ENCODE measurements around the gene DMAC2. TPM values are rescaled to one million over a fixed set of nuclear protein-coding genes. Genes with fewer than 3 reads are reported as not detected.
A peak's percentile ranks its signal among the peaks of the same experiment; 100 is the strongest.
"Not testable (repeated sequence)": the region's sequence is repeated elsewhere in the genome, so short reads cannot be mapped to it uniquely, and the experiment has no call there.

Gene DMAC2
- 100 to 1,000 TPM in 1 of 4 donors, 10 to 100 TPM in 3; 67.8 to 122 (median 90.5) TPM for polyA plus RNA-seq
- long read RNA-seq, donor 1, transcript DMAC2-201 (6 exons, 1,692 nt) = major isoform, 31 of 55 reads
- long read RNA-seq, donor 1, transcript DMAC2-208 (5 exons, 979 nt) = minor isoform, 8 of 55 reads
- long read RNA-seq, donor 1, partial matches to known transcripts = 10 of 55 reads
- long read RNA-seq, donor 1, other reads (novel, unspliced or antisense) = 0 of 55 reads
- long read RNA-seq, donor 2, transcript DMAC2-201 (6 exons, 1,692 nt) = major isoform, 9 of 10 reads
- long read RNA-seq, donor 2, partial matches to known transcripts = 0 of 10 reads
- long read RNA-seq, donor 2, other reads (novel, unspliced or antisense) = 0 of 10 reads
- long read RNA-seq, donor 3, transcript DMAC2-201 (6 exons, 1,692 nt) = major isoform, 8 of 225 reads
- long read RNA-seq, donor 3, partial matches to known transcripts = 204 of 225 reads
- long read RNA-seq, donor 3, other reads (novel, unspliced or antisense) = 6 of 225 reads
- long read RNA-seq, donor 4 = 0 reads
- long read RNA-seq, donor 5, partial matches to known transcripts = 0 of 5 reads
- long read RNA-seq, donor 5, other reads (novel, unspliced or antisense) = 0 of 5 reads
- long read RNA-seq, donor 6, transcript DMAC2-201 (6 exons, 1,692 nt) = major isoform, 15 of 21 reads
- long read RNA-seq, donor 6, partial matches to known transcripts = 0 of 21 reads
- long read RNA-seq, donor 6, other reads (novel, unspliced or antisense) = 0 of 21 reads
- long read RNA-seq, donor 7, transcript DMAC2-201 (6 exons, 1,692 nt) = major isoform, 32 of 53 reads
- long read RNA-seq, donor 7, partial matches to known transcripts = 16 of 53 reads
- long read RNA-seq, donor 7, other reads (novel, unspliced or antisense) = 0 of 53 reads
- long read RNA-seq, donor 8, partial matches to known transcripts = 0 of 2 reads
- long read RNA-seq, donor 8, other reads (novel, unspliced or antisense) = 0 of 2 reads
- long read RNA-seq, donor 9, partial matches to known transcripts = 0 of 6 reads
- long read RNA-seq, donor 9, other reads (novel, unspliced or antisense) = 0 of 6 reads
- long read RNA-seq, donor 10, transcript DMAC2-201 (6 exons, 1,692 nt) = major isoform, 15 of 21 reads
- long read RNA-seq, donor 10, partial matches to known transcripts = 0 of 21 reads
- long read RNA-seq, donor 10, other reads (novel, unspliced or antisense) = 0 of 21 reads

- no peak for FAIRE-seq
- Histone ChIP-seq H3K9me3 (ENCODE audit: control insufficient read depth in 2 of 2, insufficient read depth in 1 of 2, low read depth in 1 of 2, low read length in 1 of 2) (no peaks in the 10 kb centered on the region), H3K27me3 (ENCODE audit: control insufficient read depth in 3 of 3, insufficient read depth in 3 of 3, low read length in 3 of 3) (no peaks in the 10 kb centered on the region), H3K27ac (ENCODE audit: low read depth in 1 of 3, low read length in 2 of 3) (peak within 1 kb of the TSS; percentile 93 to 98 (median 94)), H3K36me3 (ENCODE audit: control insufficient read depth in 3 of 3, insufficient read depth in 2 of 3, low read depth in 1 of 3, low read length in 3 of 3) (peaks cover 0 to 23% (median 3%) of the 10 kb centered on the region in 3 donors), H3K4me3 (ENCODE audit: low read depth in 1 of 3, low read length in 3 of 3) (peak within 1 kb of the TSS; percentile 32 to 86 (median 78)), H3K4me1 (ENCODE audit: control insufficient read depth in 3 of 3, insufficient read depth in 2 of 3, low read depth in 1 of 3, low read length in 2 of 3) (peaks cover 3 to 71% (median 9%) of the 10 kb centered on the region in 3 donors)
- DNase-seq = peak; percentile 99 to 100
- 0 to 1% (median 0%) methylated on average over 40 of the region's 40 CpGs for WGBS, 3 donors
Measured at GRCh38 chr19:41439441-41440222, at the start of gene DMAC2. TSS of gene DMAC2 (minus strand) at chr19:41439912. CDS start at chr19:41439899, 13 bp downstream.

DNA sequence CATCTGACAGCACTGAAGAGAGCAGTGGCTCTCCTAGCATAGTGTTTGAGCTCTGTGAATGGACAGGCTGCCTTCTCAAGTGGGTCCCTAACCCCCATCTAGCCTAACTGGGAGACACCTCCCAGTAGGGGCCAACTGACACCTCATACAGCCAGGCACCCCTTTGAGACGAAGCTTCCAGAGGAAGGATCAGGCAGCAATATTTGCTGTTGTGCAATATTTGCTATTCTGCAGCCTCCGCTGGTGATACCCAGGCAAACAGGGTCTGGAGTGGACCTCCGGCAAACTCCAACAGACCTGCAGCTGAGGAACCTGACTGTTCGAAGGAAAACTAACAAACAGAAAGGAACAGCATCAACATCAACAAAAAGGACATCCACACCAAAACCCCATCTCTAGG lies 47.2 kb upstream of the DMAC2 start:
- H3K9me3 ChIP-seq (ENCODE audit: control insufficient read depth in 2 of 2, insufficient read depth in 1 of 2, low read depth in 1 of 2, low read length in 1 of 2); H3K4me1 ChIP-seq (ENCODE audit: control insufficient read depth in 3 of 3, insufficient read depth in 2 of 3, low read depth in 1 of 3, low read length in 2 of 3); H3K27me3 ChIP-seq (ENCODE audit: control insufficient read depth in 3 of 3, insufficient read depth in 3 of 3, low read length in 3 of 3); DNase-seq; H3K36me3 ChIP-seq (ENCODE audit: control insufficient read depth in 3 of 3, insufficient read depth in 2 of 3, low read depth in 1 of 3, low read length in 3 of 3); H3K27ac ChIP-seq (ENCODE audit: low read depth in 1 of 3, low read length in 2 of 3); FAIRE-seq; H3K4me3 ChIP-seq (ENCODE audit: low read depth in 1 of 3, low read length in 3 of 3): not testable (repeated sequence)
- WGBS, 3 donors = 80 to 87% (median 81%) methylated on average over 4 of the region's 4 CpGs

- no peaks in the 10 kb centered on the region for H3K36me3 ChIP-seq (ENCODE audit: control insufficient read depth in 3 of 3, insufficient read depth in 2 of 3, low read depth in 1 of 3, low read length in 3 of 3)
- no peaks in the 10 kb centered on the region for H3K4me1 ChIP-seq (ENCODE audit: control insufficient read depth in 3 of 3, insufficient read depth in 2 of 3, low read depth in 1 of 3, low read length in 2 of 3)
- H3K27me3 ChIP-seq (ENCODE audit: control insufficient read depth in 3 of 3, insufficient read depth in 3 of 3, low read length in 3 of 3) = peaks cover 0 to 7% (median 0%) of the 10 kb centered on the region in 3 donors
- H3K27ac ChIP-seq (ENCODE audit: low read depth in 1 of 3, low read length in 2 of 3) = no peak overlapping the region
- no peak overlapping the region for H3K4me3 ChIP-seq (ENCODE audit: low read depth in 1 of 3, low read length in 3 of 3)
- H3K9me3 ChIP-seq (ENCODE audit: control insufficient read depth in 2 of 2, insufficient read depth in 1 of 2, low read depth in 1 of 2, low read length in 1 of 2) = peaks cover 0 to 8% of the 10 kb centered on the region in 2 donors
- FAIRE-seq (no peak), DNase-seq (no peak)
- 66 to 83% (median 80%) methylated on average over 4 of the region's 4 CpGs for WGBS, 3 donors
Measured at GRCh38 chr19:41484822-41485221, 45.1 kb upstream of the DMAC2 start.

GRCh38 chr19:41480336-41480735 lies 40.6 kb upstream of the DMAC2 start:
- no peaks in the 10 kb centered on the region for H3K36me3 ChIP-seq (ENCODE audit: control insufficient read depth in 3 of 3, insufficient read depth in 2 of 3, low read depth in 1 of 3, low read length in 3 of 3)
- H3K4me3 ChIP-seq (ENCODE audit: low read depth in 1 of 3, low read length in 3 of 3) = no peak overlapping the region
- no peaks in the 10 kb centered on the region for H3K4me1 ChIP-seq (ENCODE audit: control insufficient read depth in 3 of 3, insufficient read depth in 2 of 3, low read depth in 1 of 3, low read length in 2 of 3)
- H3K9me3 ChIP-seq (ENCODE audit: control insufficient read depth in 2 of 2, insufficient read depth in 1 of 2, low read depth in 1 of 2, low read length in 1 of 2) = no peaks in the 10 kb centered on the region
- no peak for FAIRE-seq
- DNase-seq = no peak
- WGBS, 3 donors = 79 to 87% (median 79%) methylated on average over 11 to 12 of the region's 12 CpGs
- H3K27ac ChIP-seq (ENCODE audit: low read depth in 1 of 3, low read length in 2 of 3) = peak overlapping the region in 1 of 3 donors; percentile 47
- H3K27me3 ChIP-seq (ENCODE audit: control insufficient read depth in 3 of 3, insufficient read depth in 3 of 3, low read length in 3 of 3) = peaks cover 0 to 2% (median 0%) of the 10 kb centered on the region in 3 donors

GRCh38 chr19:41479757-41480191 lies 40.1 kb upstream of the DMAC2 start:
- DNase-seq (no peak), FAIRE-seq (no peak)
- Histone ChIP-seq H3K27me3 (ENCODE audit: control insufficient read depth in 3 of 3, insufficient read depth in 3 of 3, low read length in 3 of 3) (peaks cover 0 to 2% (median 0%) of the 10 kb centered on the region in 3 donors), H3K9me3 (ENCODE audit: control insufficient read depth in 2 of 2, insufficient read depth in 1 of 2, low read depth in 1 of 2, low read length in 1 of 2) (no peaks in the 10 kb centered on the region), H3K36me3 (ENCODE audit: control insufficient read depth in 3 of 3, insufficient read depth in 2 of 3, low read depth in 1 of 3, low read length in 3 of 3) (no peaks in the 10 kb centered on the region), H3K4me3 (ENCODE audit: low read depth in 1 of 3, low read length in 3 of 3) (no peak overlapping the region), H3K4me1 (ENCODE audit: control insufficient read depth in 3 of 3, insufficient read depth in 2 of 3, low read depth in 1 of 3, low read length in 2 of 3) (no peaks in the 10 kb centered on the region), H3K27ac (ENCODE audit: low read depth in 1 of 3, low read length in 2 of 3) (peak overlapping the region in 1 of 3 donors; percentile 47)
- WGBS, 3 donors = 66 to 71% (median 66%) methylated on average over 8 of the region's 8 CpGs

DNA sequence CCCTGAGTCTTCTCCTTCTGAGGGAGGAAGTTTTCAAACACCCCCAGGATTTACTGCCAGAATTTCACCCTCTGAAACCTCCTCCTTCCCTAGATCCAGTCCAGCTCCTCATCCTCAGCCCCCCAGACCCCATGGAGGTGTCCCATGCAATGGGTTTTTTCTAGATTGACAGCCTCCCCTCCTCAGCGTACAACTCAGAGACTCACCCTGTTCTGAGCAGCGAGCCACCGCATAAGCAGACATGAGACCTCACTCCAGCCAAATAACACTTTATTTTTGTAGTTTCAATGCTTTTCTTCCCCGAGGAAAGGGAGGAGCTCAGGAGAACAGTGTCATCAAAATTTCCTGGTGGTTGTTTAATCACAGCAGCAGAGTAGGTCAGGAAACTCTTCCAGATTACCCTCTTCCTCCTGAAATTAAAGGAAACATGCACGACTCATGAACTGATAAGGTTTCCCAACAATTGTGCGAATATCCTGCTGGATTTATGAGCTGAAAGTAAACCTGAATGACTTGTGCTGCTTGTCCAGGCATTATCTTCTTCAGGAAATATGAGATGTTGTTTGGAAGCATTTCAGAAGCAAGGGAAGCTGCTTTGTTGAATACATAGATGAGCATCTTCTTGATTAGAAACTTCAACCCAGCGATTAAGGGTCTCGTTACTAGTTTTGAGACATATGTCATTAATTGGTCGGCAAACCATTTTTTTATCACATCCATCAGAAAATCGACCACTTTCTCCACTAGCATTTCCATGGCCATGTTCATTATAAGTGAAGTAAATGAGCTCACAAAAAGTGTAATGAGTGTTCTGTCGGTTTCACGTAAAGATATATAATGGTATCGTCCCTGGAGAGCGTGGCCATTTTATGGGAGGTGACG lies 39.4 kb upstream of the DMAC2 start:
- Histone ChIP-seq H3K9me3 (ENCODE audit: control insufficient read depth in 2 of 2, insufficient read depth in 1 of 2, low read depth in 1 of 2, low read length in 1 of 2) (no peaks in the 10 kb centered on the region), H3K4me1 (ENCODE audit: control insufficient read depth in 3 of 3, insufficient read depth in 2 of 3, low read depth in 1 of 3, low read length in 2 of 3) (no peaks in the 10 kb centered on the region), H3K4me3 (ENCODE audit: low read depth in 1 of 3, low read length in 3 of 3) (no peak overlapping the region), H3K27ac (ENCODE audit: low read depth in 1 of 3, low read length in 2 of 3) (peak overlapping the region in 1 of 3 donors; percentile 11), H3K36me3 (ENCODE audit: control insufficient read depth in 3 of 3, insufficient read depth in 2 of 3, low read depth in 1 of 3, low read length in 3 of 3) (no peaks in the 10 kb centered on the region), H3K27me3 (ENCODE audit: control insufficient read depth in 3 of 3, insufficient read depth in 3 of 3, low read length in 3 of 3) (peaks cover 0 to 2% (median 0%) of the 10 kb centered on the region in 3 donors)
- no peak for FAIRE-seq
- no peak for DNase-seq
- WGBS, 3 donors = 68 to 73% (median 73%) methylated on average over 15 of the region's 15 CpGs

DNA sequence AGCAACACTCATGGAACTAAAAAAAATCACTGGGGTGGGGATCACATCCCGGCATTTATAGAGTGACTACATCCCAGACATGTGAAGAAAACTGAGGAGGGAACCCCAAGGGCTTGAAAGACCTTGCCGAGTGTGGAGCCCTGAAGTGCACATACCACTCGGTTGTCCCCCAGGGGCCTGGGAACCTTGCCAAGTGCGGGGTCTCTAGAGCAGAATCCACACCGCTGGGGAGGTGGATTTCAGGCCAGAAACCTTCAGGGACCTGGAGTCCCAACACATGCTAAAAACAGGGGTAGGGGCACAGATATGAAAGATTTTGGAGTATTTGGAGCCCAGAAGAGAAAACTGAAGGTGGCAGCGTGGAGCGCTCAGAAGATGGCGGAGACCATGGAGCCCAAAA lies 38.5 kb upstream of the DMAC2 start:
- H3K9me3 ChIP-seq (ENCODE audit: control insufficient read depth in 2 of 2, insufficient read depth in 1 of 2, low read depth in 1 of 2, low read length in 1 of 2) = peaks cover 0 to 2% of the 10 kb centered on the region in 2 donors
- WGBS, 3 donors = 63 to 67% (median 67%) methylated on average over 8 of the region's 8 CpGs
- DNase-seq (no peak), FAIRE-seq (no peak)
- H3K4me3 ChIP-seq (ENCODE audit: low read depth in 1 of 3, low read length in 3 of 3) = no peak overlapping the region
- peaks cover 0 to 5% (median 5%) of the 10 kb centered on the region in 3 donors for H3K27me3 ChIP-seq (ENCODE audit: control insufficient read depth in 3 of 3, insufficient read depth in 3 of 3, low read length in 3 of 3)
- H3K4me1 ChIP-seq (ENCODE audit: control insufficient read depth in 3 of 3, insufficient read depth in 2 of 3, low read depth in 1 of 3, low read length in 2 of 3) = no peaks in the 10 kb centered on the region
- no peak overlapping the region for H3K27ac ChIP-seq (ENCODE audit: low read depth in 1 of 3, low read length in 2 of 3)
- no peaks in the 10 kb centered on the region for H3K36me3 ChIP-seq (ENCODE audit: control insufficient read depth in 3 of 3, insufficient read depth in 2 of 3, low read depth in 1 of 3, low read length in 3 of 3)
